ENCODE data around the gene GRIK1.

The GRIK1 gene

GRCh38 chr21:29771491-29772066 is 168.2 kb downstream of the GRIK1 start:
- DNase-seq: no peak

- no peak for DNase-seq
Observed at GRCh38 chr21:29763674-29764073, 176.1 kb downstream of the GRIK1 start.

- DNase-seq: no peak
Observed at GRCh38 chr21:29762570-29763082, 177.2 kb downstream of the GRIK1 start.

- no peak for DNase-seq
Observed at GRCh38 chr21:29753216-29753615, 186.6 kb downstream of the GRIK1 start.

- DNase-seq: no peak
Observed at GRCh38 chr21:29751473-29752185, 188.2 kb downstream of the GRIK1 start.

GRCh38 chr21:29749957-29750356 is 189.8 kb downstream of the GRIK1 start:
- no peak for DNase-seq

GRCh38 chr21:29749223-29749622 is 190.6 kb downstream of the GRIK1 start:
- no peak for DNase-seq

- no peak for DNase-seq
Observed at GRCh38 chr21:29748391-29749167, 191.2 kb downstream of the GRIK1 start.

GRCh38 chr21:29741761-29742160 is 198.0 kb downstream of the GRIK1 start:
- no peak for DNase-seq

- DNase-seq: no peak
Observed at GRCh38 chr21:29739176-29739575, 200.6 kb downstream of the GRIK1 start.

- no peak for DNase-seq
Observed at GRCh38 chr21:29738730-29739129, 201.1 kb downstream of the GRIK1 start.

GRCh38 chr21:29737186-29737585 is 202.6 kb downstream of the GRIK1 start:
- no peak for DNase-seq

- DNase-seq: no peak
Observed at GRCh38 chr21:29730281-29730680, 209.5 kb downstream of the GRIK1 start.

- no peak for DNase-seq
Observed at GRCh38 chr21:29726044-29726443, 213.8 kb downstream of the GRIK1 start.

- no peak for DNase-seq
Observed at GRCh38 chr21:29725025-29725736, 214.6 kb downstream of the GRIK1 start.

GRCh38 chr21:29721964-29722363 is 217.8 kb downstream of the GRIK1 start:
- no peak for DNase-seq

- DNase-seq: no peak
Observed at GRCh38 chr21:29721221-29721620, 218.6 kb downstream of the GRIK1 start.

- DNase-seq: no peak
Observed at GRCh38 chr21:29719521-29719920, 220.3 kb downstream of the GRIK1 start.

- no peak for DNase-seq
Observed at GRCh38 chr21:29718081-29718815, 221.5 kb downstream of the GRIK1 start.

GRCh38 chr21:29717659-29718058 is 222.1 kb downstream of the GRIK1 start:
- no peak for DNase-seq

GRCh38 chr21:29716753-29717152 is 223.0 kb downstream of the GRIK1 start:
- no peak for DNase-seq

- no peak for DNase-seq
Observed at GRCh38 chr21:29715089-29715488, 224.7 kb downstream of the GRIK1 start.
